ENCODE data around the gene VEPH1.
"Not testable (repeated sequence)": the region's sequence is repeated elsewhere in the genome, so short reads cannot be mapped to it uniquely, and the experiment has no call there.

The VEPH1 gene

GRCh38 chr3:157350651-157351050, 152.6 kb downstream of the VEPH1 start:
- not testable (repeated sequence) for DNase-seq (ENCODE audit: low read depth in 2 of 2)

DNA sequence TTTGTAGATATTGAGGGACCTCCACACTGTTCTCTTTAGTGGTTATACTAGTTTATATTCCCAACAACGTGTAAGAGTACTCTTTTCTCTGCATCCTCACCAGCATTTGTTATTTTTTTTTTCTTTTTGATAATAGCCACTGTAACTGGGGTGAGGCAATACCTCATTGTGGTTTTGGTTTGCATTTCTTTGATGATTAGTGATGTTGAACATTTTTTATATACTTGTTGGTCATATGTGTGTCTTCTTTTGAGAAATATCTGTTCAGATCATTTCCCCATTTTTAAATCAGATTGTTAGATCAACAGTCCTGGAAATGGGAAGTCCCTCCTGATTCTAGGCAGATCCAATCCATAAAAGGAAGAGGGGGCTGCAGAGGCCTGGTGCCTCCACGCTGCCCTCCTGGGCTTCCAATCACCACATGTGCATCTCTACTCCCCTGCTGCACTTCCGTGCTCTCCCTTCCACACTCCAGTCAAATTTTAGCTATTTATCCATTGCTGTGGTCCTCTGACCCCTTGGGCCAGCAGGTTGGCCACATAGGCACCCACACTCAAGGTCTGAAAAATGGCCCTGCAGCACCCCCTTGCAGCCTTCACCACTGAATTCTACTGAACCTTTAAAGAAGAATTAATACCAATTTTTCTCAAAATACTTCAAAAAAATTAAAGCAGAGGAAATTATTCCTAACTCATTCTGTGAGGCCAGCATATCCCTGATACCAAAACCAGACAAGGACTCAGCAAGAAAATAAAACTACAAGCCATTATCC, 154.7 kb downstream of the VEPH1 start:
- not testable (repeated sequence) for DNase-seq (ENCODE audit: low read depth in 2 of 2)

DNA sequence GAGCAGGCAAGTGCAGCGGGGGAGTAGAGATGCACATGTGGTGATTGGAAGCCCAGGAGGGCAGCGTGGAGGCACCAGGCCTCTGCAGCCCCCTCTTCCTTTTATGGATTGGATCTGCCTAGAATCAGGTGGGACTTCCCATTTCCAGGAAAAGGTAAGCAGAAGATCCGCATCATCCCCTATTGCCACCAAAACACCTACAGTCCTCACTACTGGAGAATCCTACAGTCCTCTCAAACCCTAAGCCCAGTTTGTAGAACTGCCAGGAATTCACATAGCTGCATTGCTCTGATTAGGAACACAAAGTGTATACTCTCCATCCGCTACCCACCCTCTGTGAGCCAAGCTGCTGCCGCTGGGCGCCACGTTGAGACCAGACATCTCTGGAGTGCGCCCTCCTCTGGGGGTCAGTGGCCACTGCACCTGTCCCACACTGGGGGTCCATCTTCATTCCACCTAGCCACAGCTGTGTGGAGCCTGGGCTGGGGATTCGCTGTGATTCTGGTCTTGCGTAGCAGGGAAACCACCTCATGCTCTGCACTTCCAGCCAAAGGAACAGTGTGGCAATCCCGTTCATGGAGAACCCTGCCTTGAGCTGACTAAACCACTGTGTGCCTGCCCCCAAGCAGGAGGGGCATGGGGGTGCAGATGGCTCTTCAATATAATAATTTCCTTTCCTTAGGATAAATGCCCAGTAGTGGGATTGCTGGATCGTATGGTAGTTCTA, 155.5 kb downstream of the VEPH1 start:
- DNase-seq (ENCODE audit: low read depth in 2 of 2): no peak

- DNase-seq (ENCODE audit: low read depth in 2 of 2): no peak
These were observed 166.8 kb downstream of the VEPH1 start for GRCh38 chr3:157336252-157337009.

DNA sequence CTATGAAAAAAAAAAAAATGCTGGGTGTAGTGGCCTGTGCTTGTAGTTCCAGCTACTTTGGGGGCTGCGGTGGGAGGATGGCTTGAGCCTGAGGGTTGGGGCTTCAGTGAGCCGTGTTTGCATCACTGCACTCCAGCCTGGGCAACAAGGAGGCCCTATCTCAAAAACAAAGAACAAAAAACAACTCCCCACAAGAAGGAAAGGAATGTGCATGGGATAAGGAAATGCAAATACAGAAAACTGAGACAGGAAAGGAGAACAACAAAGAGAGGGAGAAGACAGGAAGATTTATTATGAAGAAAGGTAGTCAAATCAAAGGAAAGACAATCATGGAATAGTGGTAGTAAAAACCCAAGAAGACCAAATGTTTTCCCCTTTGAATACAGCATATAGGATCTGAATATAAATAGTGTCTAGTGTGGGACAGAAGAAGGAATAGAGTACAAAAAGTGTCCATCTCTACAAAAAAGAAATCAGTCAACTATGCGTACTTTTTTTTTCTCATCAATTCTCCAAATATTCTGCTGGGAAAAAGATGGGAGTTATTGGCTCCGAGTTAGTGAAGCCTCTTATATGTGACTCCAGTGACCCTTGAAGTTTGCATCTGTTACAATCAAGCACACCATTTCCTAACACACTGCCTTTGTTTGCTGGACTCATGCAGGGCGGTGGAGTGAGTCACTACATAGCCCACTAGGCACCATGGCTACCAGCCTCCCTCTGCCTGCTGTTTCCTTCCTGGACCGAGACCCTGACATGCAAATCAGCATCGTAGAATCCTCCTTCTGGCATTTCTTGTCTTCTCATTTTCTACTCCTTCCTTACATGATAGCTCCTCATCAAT, 167.8 kb downstream of the VEPH1 start:
- no peak for DNase-seq (ENCODE audit: low read depth in 2 of 2)

DNA sequence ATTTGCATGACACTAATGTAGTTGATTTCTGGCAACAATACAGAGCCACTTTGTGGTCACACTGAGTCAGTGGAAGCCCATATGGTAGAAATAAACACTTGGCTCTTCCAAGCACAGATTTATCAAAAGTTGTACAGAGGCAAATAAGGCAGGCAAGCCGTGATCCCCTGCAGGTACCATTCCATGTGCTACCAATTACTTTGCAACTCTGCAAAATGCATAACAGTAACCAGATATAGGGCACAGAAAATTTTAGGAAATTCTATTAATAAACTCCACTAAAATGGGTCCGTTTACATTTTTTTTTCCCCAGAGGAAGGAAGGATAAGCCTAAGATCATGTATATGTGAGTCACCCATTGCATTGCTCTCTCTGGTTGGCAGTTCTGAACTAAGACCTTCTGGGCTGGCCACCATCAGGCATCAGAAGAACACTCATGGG, 169.6 kb downstream of the VEPH1 start:
- no peak for DNase-seq (ENCODE audit: low read depth in 2 of 2)

GRCh38 chr3:157330206-157330605, 173.0 kb downstream of the VEPH1 start:
- no peak for DNase-seq (ENCODE audit: low read depth in 2 of 2)

DNA sequence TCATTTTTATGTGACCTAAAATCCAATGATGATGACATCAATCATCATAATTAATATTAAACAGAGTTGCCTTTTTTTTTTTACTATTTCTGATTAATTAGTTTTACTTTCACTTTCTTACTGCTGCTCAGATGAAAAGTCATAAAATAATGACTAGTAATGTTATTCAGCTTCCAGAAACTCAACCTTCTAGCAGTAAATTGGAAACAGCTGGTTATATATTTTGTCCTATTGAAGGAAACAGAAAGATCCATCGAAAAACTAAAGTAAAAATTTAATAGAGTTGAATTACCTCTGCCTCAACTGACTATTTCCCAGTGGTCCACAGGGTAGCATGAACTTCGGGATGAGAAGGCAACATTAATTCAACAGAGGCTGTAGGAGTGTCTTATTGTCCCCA, 173.7 kb downstream of the VEPH1 start:
- no peak for DNase-seq (ENCODE audit: low read depth in 2 of 2)

- no peak for DNase-seq (ENCODE audit: low read depth in 2 of 2)
These were observed 175.4 kb downstream of the VEPH1 start for GRCh38 chr3:157327837-157328236.

GRCh38 chr3:157327018-157327417, 176.2 kb downstream of the VEPH1 start:
- no peak for DNase-seq (ENCODE audit: low read depth in 2 of 2)

DNA sequence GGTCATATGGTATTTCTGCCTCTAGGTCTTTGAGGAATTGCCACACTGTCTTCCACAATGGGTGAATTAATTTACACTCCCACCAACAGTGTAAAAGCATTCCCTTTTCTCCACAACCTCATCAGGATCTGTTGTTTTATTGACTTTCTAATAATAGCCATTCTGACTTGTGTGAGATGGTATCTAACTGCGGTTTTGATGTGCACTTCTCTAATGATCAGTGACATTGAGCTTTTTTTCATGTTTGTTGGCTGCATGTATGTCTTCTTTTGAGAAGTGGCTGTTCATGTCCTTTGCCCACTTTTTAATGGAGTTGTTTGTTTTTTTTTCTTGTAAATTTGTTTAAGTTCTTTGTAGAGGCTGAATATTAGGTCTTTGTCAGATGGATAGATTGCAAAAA, 178.3 kb downstream of the VEPH1 start:
- not testable (repeated sequence) for DNase-seq (ENCODE audit: low read depth in 2 of 2)

- DNase-seq (ENCODE audit: low read depth in 2 of 2): no peak
These were observed 179.9 kb downstream of the VEPH1 start for GRCh38 chr3:157323360-157323759.

GRCh38 chr3:157319672-157320071, 183.5 kb downstream of the VEPH1 start:
- DNase-seq (ENCODE audit: low read depth in 2 of 2): no peak

GRCh38 chr3:157318639-157319288, 184.5 kb downstream of the VEPH1 start:
- DNase-seq (ENCODE audit: low read depth in 2 of 2): no peak

DNA sequence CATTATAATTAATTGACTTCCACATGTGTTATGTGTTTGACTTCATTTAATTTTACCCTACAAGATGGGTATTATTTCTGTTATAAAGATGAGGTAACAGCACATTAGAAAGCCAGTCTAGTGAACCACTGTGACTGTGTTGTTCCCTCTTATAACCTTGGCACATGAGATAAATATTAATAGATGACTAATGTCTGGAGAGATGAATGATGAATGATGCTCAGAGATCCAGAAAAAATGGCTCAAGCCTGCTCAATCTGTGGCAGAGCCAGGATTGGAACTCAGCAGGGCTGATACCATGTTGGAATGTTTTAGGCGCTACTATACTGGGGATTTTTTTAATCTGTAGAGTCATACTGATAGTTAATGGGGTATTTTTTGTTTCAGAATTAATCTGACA, 185.3 kb downstream of the VEPH1 start:
- DNase-seq (ENCODE audit: low read depth in 2 of 2): no peak

- DNase-seq (ENCODE audit: low read depth in 2 of 2): no peak
These were observed 190.0 kb downstream of the VEPH1 start for GRCh38 chr3:157313186-157313585.

GRCh38 chr3:157312376-157312745, 190.9 kb downstream of the VEPH1 start:
- DNase-seq (ENCODE audit: low read depth in 2 of 2): no peak

DNA sequence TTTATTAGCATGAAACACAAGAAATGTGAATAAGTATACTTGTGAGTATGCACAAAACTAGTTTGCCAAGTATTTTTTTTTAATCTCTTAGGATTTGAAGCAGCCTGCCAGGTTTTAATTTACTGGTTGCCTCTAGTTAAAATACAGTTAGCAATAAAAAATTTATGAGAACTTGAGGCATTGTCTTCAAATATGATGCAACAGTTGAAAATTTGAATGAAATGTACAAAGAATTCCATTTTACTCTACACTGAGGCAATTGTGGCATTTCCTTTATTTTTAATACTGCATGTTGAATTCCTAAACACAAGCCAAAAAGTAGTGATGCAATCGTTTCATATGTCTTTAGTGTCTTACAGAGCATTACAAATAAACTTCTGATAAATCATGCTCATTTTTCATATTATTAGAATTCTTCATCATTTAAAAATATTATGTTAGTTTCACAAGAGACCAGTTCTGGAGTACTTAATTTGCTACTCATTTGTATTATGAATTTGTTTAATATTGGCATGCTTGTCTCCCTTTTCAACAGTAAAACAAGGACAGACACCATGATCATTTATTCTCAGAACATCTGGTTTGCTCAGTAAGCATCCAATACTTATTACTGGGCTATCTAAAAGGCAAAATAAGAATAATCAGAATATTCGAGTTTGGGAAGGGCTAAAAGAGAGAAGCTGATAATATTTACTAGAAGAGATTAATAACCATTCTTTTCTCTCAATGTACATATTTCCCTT, 191.4 kb downstream of the VEPH1 start:
- DNase-seq (ENCODE audit: low read depth in 2 of 2): no peak

DNA sequence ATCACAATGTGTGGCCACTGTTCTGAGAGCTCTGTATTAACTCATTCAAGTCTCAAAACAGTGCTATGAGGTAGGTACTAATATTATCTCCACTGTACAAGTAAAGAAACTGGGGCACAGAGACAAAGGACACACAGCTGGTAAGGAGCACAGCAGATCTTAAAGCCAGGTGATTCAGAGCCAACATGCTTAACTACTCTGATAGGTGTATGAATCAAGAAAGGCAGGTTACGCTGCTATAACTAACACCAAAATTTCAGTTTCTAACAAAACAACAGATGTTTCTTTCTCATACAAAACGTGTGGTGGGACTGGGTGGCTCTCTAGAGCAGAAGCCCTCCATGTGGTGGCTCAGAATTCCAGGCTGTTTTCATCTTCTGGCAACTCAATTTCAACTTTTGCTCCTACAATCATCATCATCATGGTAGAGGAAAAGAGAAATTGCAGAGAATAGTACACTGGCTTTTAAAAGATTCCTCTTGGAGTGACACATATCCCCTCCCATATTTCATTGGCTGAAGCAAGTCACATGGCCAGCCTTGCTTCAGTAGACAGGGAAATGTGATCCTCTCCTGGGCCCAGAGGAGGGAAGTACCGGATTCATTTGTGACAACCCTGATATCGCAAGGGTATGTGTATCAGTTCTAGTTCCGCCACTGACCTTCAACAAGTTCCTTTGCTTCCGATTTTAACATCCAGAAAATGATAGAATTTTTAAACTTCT, 192.7 kb downstream of the VEPH1 start:
- no peak for DNase-seq (ENCODE audit: low read depth in 2 of 2)

GRCh38 chr3:157306502-157306901, 196.7 kb downstream of the VEPH1 start:
- no peak for DNase-seq (ENCODE audit: low read depth in 2 of 2)
